ENCODE data around the gene KCNN4.
"Not testable (repeated sequence)": the region's sequence is repeated elsewhere in the genome, so short reads cannot be mapped to it uniquely, and the experiment has no call there.

Gene KCNN4

DNA sequence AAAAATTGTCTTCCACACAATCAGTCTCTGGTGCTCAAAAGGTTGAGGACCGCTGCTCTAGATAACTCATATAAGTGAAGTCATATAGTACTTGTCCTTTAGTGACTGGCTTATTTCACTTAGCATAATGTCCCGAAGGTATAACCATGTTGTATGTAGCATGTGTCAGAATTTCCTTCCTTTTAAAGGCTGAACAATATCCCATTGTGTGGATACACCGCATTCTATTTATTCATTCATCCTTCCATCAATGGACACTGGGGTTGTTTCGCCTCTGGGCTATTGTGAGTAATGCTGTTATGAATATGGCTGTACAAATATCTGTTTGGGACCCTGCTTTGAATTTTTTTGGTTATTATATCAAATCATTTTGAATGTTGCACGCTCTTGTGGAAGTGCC is 26.1 kb upstream of the KCNN4 start:
- Histone ChIP-seq H3K9ac (ENCODE audit: low read depth, low read length, poor library complexity, severe bottlenecking) (no peak overlapping the region), H3K9me3 (ENCODE audit: insufficient read depth, low read depth, low read length) (no peaks in the 10 kb centered on the region), H3K9me2 (replicated peaks; ENCODE audit: low read depth, low read length) (no peaks in the 10 kb centered on the region), H2AFZ (ENCODE audit: low read length) (no peak overlapping the region), H3K27me3 (ENCODE audit: insufficient read depth, low read length, poor library complexity, severe bottlenecking) (no peaks in the 10 kb centered on the region), H3K79me2 (ENCODE audit: insufficient read depth, low read length) (no peaks in the 10 kb centered on the region), H4K20me1 (ENCODE audit: insufficient read depth, low read length, poor library complexity, severe bottlenecking) (no peaks in the 10 kb centered on the region), H3K4me3 (ENCODE audit: low read length, poor library complexity, severe bottlenecking) (no peak overlapping the region), H3K36me3 (ENCODE audit: insufficient read depth, low read length) (no peaks in the 10 kb centered on the region), H3F3A (ENCODE audit: low read depth) (no peaks in the 10 kb centered on the region), H3K4me2 (ENCODE audit: low read depth, low read length, poor library complexity, severe bottlenecking) (no peak overlapping the region), H3K4me1 (ENCODE audit: insufficient read depth, low read length, poor library complexity, severe bottlenecking) (no peaks in the 10 kb centered on the region)
- TF ChIP-seq, protein P1, sequence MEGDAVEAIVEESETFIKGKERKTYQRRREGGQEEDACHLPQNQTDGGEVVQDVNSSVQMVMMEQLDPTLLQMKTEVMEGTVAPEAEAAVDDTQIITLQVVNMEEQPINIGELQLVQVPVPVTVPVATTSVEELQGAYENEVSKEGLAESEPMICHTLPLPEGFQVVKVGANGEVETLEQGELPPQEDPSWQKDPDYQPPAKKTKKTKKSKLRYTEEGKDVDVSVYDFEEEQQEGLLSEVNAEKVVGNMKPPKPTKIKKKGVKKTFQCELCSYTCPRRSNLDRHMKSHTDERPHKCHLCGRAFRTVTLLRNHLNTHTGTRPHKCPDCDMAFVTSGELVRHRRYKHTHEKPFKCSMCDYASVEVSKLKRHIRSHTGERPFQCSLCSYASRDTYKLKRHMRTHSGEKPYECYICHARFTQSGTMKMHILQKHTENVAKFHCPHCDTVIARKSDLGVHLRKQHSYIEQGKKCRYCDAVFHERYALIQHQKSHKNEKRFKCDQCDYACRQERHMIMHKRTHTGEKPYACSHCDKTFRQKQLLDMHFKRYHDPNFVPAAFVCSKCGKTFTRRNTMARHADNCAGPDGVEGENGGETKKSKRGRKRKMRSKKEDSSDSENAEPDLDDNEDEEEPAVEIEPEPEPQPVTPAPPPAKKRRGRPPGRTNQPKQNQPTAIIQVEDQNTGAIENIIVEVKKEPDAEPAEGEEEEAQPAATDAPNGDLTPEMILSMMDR (conservative IDR thresholded peaks at IDR 0.05; ENCODE audit: low read length): no peak
- no peak for TF ChIP-seq EZH2phosphoT487 (IDR thresholded peaks at IDR 0.05; ENCODE audit: borderline replicate concordance)

DNA sequence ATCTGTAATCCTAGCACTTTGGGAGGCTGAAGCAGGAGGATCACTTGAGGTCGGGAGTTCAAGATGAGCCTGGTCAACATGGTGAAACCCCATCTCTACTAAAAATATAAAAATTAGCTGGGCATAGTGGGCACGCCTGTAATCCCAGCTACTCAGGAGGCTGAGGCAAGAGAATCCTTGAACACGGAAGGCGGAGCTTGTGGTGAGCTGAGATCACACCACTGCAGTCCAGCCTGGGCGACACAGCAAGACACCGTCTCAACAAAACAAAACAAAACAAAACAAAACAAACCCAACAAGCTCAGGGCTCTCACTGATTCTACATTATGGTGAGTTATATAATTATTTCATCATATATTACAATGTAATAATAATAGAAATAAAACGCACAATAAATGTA is 25.6 kb upstream of the KCNN4 start:
- H4K20me1 ChIP-seq (ENCODE audit: insufficient read depth, low read length, poor library complexity, severe bottlenecking); H3K36me3 ChIP-seq (ENCODE audit: insufficient read depth, low read length); H3K4me2 ChIP-seq (ENCODE audit: low read depth, low read length, poor library complexity, severe bottlenecking); H3K27me3 ChIP-seq (ENCODE audit: insufficient read depth, low read length, poor library complexity, severe bottlenecking); H3K9ac ChIP-seq (ENCODE audit: low read depth, low read length, poor library complexity, severe bottlenecking); H3K9me2 ChIP-seq (replicated peaks; ENCODE audit: low read depth, low read length); H3K4me1 ChIP-seq (ENCODE audit: insufficient read depth, low read length, poor library complexity, severe bottlenecking); H3K4me3 ChIP-seq (ENCODE audit: low read length, poor library complexity, severe bottlenecking); H3F3A ChIP-seq (ENCODE audit: low read depth); H3K9me3 ChIP-seq (ENCODE audit: insufficient read depth, low read depth, low read length); H2AFZ ChIP-seq (ENCODE audit: low read length); H3K79me2 ChIP-seq (ENCODE audit: insufficient read depth, low read length): not testable (repeated sequence)

GRCh38 chr19:43804432-43804831 is 23.7 kb upstream of the KCNN4 start:
- Histone ChIP-seq H3K4me3 (ENCODE audit: low read length, poor library complexity, severe bottlenecking) (no peak overlapping the region), H3K27me3 (ENCODE audit: insufficient read depth, low read length, poor library complexity, severe bottlenecking) (no peaks in the 10 kb centered on the region), H3K9ac (ENCODE audit: low read depth, low read length, poor library complexity, severe bottlenecking) (no peak overlapping the region), H3F3A (ENCODE audit: low read depth) (no peaks in the 10 kb centered on the region), H3K36me3 (ENCODE audit: insufficient read depth, low read length) (no peaks in the 10 kb centered on the region), H3K9me2 (replicated peaks; ENCODE audit: low read depth, low read length) (no peaks in the 10 kb centered on the region), H3K4me1 (ENCODE audit: insufficient read depth, low read length, poor library complexity, severe bottlenecking) (no peaks in the 10 kb centered on the region), H4K20me1 (ENCODE audit: insufficient read depth, low read length, poor library complexity, severe bottlenecking) (no peaks in the 10 kb centered on the region), H3K4me2 (ENCODE audit: low read depth, low read length, poor library complexity, severe bottlenecking) (no peak overlapping the region), H2AFZ (ENCODE audit: low read length) (no peak overlapping the region), H3K9me3 (ENCODE audit: insufficient read depth, low read depth, low read length) (no peaks in the 10 kb centered on the region), H3K79me2 (ENCODE audit: insufficient read depth, low read length) (no peaks in the 10 kb centered on the region)
- TF ChIP-seq, protein P1 (conservative IDR thresholded peaks at IDR 0.05; ENCODE audit: low read length): no peak
- no peak for TF ChIP-seq EZH2phosphoT487 (IDR thresholded peaks at IDR 0.05; ENCODE audit: borderline replicate concordance)

- Histone ChIP-seq H3K4me2 (ENCODE audit: low read depth, low read length, poor library complexity, severe bottlenecking) (no peak within 1 kb of the TSS), H3K27me3 (ENCODE audit: insufficient read depth, low read length, poor library complexity, severe bottlenecking) (no peaks in the 10 kb centered on the region), H3F3A (ENCODE audit: low read depth) (no peaks in the 10 kb centered on the region), H3K9me3 (ENCODE audit: insufficient read depth, low read depth, low read length) (no peaks in the 10 kb centered on the region), H2AFZ (ENCODE audit: low read length) (no peak within 1 kb of the TSS), H3K9me2 (replicated peaks; ENCODE audit: low read depth, low read length) (no peaks in the 10 kb centered on the region), H3K36me3 (ENCODE audit: insufficient read depth, low read length) (no peaks in the 10 kb centered on the region), H3K4me1 (ENCODE audit: insufficient read depth, low read length, poor library complexity, severe bottlenecking) (no peaks in the 10 kb centered on the region), H3K9ac (ENCODE audit: low read depth, low read length, poor library complexity, severe bottlenecking) (no peak within 1 kb of the TSS), H3K79me2 (ENCODE audit: insufficient read depth, low read length) (no peaks in the 10 kb centered on the region), H4K20me1 (ENCODE audit: insufficient read depth, low read length, poor library complexity, severe bottlenecking) (no peaks in the 10 kb centered on the region), H3K4me3 (ENCODE audit: low read length, poor library complexity, severe bottlenecking) (no peak within 1 kb of the TSS)
- TF ChIP-seq EZH2phosphoT487 (IDR thresholded peaks at IDR 0.05; ENCODE audit: borderline replicate concordance): no peak
- TF ChIP-seq, protein P1 (conservative IDR thresholded peaks at IDR 0.05; ENCODE audit: low read length): no peak
Measured at GRCh38 chr19:43802216-43802951, 21.6 kb upstream of the KCNN4 start, which contains the start of gene LYPD5. LYPD5 (minus strand) TSS chr19:43802447; CDS start chr19:43802380, 67 bp downstream.

Data from Loucy (cell line).